Activated CD4-positive, CD25-positive, alpha-beta regulatory T cell (primary cell): Measurements from ENCODE around the gene MOXD1.

ENCODE experiments used
- DNase-seq, 4 experiments: peaks; one replicate each; lab custom pipeline; 2025; lab: John Stamatoyannopoulos, UW

MOXD1 gene

DNA sequence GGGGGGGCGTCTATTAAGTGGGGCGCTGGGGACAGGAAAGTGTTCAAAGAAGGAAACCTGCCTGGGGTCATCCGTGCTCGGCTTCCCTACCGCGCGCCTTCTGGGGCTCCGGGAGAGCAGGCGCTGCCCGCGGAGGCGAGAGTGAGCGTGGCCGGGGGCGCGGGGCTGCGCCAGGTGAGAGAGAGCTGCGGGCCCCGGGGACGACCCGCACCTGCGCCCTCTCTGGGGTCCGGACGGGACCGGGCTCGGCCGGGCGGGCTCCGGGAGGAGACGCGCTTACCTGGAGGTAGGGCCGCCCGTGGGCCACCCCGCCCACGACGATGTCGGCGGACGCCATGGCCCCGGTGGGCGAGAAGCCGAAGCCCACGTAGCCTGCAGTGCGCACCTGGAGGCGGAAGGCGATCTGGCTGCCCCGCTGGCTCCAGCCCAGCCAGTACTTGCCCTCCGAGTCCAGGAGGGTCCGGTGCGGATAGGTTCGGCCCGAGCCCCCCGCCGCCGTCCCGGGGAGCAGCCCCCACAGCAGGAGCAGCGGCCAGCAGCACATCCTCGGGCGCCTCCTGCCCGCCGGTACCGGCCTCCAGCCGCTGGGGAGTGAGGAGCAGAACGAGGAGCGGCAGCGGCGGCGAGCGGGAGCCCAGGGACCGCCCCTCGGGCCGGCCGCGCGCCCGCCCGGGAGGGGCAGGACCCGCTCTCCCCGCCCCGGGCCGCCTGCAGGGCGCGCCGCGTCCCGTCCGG is at the start of gene MOXD1:
Gene MOXD1 (minus strand): TSS at position 593 of the 735 bp plus-strand sequence. CDS start 49 bp downstream, at position 544.
- no peak for DNase-seq

DNA sequence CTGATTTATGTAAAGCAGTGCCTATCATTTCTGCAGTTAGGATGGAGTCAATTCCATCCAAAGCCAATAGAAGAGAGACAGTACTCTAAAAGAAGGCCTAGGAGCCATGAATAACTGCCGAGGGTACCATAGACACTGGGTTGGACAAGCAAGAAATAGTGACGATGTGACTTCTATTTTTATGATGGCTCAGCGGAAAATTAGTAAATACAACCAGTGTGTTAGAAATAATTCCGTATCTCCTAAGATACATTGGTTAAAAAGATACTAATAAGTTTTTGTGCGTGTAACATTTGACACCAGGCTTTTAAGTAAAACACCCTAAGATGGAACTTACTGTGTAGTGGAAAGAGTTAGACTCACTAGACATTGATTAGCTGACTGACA is 45.6 kb upstream of the MOXD1 start:
- DNase-seq: no peak

DNA sequence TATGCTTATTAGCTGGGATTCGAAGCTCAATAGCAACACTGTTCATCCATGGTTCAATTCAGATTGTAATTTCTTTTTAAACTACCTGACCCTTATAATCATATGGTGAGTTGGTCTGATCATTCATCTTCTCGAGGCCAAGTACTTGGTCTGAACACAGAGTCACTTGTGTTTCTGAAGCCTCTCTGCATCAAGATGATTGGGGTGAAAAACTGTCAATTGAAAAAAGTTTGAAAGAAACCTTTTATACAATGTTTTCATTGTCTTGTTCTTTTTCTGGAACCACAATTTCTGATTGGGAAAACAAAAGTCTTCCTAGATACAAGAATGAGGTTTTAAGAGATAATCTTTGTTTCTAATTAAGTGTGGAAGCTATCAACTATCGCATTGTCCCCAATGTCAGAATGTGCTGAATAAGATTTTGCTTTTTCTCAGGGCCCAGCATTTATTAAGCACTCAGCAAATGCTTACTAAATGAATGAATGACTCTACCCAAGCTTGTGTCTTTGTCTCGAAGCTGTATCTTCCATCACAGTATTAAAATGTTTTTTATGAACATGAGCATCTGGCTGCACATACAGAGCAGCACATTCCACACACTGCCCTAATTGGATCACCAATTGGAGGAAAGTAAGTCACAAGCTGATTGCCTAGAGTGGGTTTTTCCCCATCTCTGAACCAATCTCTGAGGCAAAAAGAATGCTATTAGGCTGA is 45.0 kb upstream of the MOXD1 start:
- DNase-seq: no peak

DNA sequence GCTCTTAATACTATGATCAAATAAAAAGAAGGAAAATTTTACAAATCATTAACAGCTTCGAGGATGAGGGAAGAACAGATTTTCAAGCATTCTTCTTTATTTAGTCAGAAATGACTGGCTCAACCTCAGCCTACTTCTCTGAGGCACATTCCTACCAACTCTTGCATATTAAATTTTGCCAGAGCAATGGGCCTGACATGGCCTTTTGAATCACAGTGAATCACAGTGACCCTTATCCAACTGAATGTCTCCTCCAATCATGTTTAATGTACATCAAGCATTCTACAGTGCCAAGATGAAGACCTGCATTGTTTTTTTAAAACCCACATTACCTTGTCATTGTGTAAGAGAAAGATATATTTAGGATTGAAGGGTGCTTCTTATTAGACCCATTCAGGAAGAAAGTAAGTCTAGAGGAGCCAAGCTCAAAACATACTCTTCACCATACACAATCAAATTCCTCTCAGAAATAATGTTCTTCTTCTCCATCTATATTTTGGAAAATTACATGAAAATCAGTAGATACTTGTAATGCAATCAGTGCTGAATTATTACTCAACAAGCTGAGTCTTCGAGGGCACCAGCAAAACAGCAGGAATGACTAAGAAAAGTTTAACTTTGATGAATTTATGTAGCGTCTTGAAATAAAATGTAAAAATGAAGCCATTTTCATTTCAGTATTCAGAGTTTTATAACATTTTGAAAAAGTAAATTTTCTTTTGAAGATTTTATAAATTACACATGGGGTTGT is 44.1 kb upstream of the MOXD1 start:
- no peak for DNase-seq

DNA sequence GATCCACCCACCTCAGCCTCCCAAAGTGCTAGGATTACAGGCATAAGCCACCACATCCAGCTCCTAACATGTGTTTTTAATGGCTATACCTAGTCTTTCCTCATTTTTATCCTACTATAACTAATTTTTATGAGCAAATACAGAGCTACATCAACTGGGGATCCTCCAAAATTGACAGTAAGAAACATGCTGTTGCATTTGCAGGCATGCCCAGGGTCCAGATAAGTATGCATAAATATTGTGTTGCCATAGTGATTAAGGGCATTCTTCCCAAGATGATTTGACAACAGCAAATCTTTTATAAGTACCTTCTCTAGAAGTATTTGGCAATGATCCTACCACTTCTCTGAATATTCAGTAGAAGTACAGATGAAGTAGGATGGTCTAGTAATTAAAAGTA is 41.9 kb upstream of the MOXD1 start:
- DNase-seq: no peak

DNA sequence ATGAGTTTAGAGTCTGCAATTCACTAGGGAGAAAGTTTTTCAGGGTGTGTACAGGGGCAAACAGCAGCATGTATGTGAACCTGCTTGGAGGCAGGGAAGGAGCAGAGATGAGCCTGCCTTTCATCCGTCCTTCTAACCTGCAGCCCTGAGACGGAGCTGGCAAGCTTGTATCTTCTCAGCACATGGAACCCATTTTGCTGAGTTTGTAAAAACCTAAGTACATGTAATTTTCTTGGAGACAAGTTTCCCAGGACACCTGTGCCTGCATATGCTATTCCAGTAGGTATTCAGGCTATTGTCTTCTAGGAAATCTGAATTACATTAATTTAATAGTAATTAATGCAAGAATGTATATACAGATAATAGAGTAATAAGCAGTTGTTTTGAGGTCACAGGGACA is 28.8 kb upstream of the MOXD1 start:
- DNase-seq: no peak

DNA sequence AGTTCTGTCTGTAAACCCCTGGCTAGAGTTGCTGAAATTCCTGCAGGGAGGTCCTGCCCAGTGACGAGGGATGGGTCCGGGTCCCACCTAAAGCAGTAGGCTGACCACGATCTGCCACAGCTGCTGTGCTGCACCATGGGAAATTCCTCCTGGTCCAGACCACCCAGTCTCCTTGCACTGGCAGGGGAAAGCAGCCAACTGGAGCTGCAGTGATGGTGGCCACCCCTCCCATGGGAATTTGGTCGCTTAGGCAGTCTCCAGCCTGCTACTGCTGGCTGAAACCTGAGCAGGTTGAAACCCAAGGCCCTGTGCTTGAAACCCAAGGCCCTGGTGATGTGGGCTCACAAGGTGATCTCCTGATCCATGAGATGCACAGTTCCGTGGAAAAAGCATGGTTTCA is 23.9 kb upstream of the MOXD1 start:
- no peak for DNase-seq

DNA sequence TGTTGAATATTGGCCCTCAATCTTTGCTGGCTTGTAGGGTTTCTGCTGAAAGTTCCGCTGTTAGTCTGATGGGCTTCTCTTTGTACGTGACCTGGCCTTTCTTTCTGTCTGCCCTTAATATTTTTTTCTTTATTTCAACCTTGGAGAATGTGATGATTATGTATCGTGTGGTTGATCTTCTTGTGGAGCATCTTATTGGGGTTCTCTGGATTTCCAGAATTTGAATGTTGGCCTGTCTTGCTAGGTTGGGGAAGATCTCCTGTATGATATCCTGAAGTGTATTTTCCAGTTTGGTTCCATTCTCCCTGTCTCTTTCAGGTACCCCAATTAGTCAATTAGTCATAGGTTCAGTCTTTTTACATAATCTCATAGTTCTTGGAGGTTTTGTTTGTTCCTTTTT is 22.6 kb upstream of the MOXD1 start:
- no peak for DNase-seq

DNA sequence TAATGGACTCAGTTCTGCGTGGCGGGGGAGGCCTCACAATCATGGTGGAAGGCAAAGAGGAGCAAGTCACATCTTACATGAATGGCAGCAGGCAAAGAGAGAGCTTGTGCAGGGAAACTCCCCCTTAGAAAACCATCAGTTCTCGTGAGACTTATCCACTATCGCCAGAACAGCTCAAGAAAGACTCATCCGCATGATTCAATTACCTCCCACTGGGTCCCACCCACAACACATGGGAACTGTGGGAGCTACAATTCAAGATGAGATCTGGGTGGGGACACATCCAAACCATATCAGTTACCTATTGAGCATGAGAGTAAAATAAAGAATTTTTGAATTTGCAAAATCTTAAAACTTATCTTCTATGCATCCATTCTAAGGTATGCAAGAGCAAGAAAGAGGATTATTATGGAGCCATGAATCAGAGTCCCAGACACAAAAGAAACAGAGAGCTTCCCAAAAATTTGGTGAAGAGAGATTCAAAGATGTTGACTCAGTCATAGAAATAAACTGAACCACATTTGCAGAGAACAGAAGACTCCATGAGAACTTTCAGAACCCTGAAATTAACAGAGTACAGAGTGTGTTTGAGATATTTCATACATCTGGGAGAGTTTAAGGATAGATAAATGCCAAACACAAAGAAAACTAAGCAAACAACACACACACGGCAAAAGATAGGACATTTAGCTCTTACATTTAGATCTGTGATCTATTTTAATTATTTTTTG is 17.1 kb upstream of the MOXD1 start:
- DNase-seq: no peak

DNA sequence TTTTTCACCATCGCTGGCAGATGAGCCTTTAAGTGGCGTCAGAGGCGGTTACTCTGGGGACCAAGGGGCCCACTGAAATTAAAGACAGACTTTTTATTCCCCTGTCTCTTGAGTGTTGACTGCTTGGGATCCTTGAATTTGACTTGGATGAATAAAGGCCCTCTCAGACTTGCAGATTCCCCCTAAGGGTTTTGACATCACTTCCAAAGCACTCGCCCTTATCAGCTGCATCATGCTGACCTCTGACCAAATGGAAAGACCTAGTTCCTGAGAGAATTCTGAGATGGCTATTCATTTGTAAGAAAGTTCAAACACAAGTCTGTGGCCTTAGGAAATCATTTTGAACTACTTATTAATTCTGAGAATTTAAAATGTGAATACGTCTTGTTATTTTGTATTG is 13.5 kb upstream of the MOXD1 start:
- DNase-seq: no peak

DNA sequence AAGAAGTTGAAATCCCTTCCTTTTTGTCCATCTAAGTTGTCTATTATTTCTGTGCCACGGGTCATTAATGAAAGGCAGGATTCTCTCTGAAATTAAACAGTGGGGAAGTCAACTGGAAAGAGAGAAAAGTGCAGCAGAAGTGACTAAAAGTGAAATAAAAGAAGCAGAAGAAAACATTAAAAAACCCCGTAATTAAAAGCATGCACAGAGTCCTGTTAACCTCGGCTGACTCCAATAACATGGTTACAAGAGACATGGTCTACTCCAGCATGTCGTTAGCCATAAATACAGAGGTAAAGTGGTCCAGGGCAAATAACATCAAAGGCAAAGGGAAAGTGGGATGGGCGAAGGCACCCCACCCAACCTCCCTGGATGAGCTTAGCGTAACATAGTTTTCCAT is 13.0 kb upstream of the MOXD1 start:
- no peak for DNase-seq

DNA sequence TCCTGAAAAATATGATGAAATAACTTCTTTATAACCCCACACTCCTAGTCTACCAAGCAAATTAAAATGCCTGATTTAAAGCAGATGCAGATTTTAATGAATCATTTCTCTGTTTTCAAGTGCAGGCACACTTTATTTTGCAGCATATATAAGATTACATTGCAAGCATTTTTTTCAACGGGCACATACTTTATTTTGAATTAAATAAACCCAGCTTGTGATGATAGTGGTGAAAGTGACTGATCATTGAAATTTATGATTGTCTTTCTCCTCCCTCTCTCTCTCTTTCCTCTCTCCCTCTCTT is 12.2 kb upstream of the MOXD1 start:
- DNase-seq: no peak

DNA sequence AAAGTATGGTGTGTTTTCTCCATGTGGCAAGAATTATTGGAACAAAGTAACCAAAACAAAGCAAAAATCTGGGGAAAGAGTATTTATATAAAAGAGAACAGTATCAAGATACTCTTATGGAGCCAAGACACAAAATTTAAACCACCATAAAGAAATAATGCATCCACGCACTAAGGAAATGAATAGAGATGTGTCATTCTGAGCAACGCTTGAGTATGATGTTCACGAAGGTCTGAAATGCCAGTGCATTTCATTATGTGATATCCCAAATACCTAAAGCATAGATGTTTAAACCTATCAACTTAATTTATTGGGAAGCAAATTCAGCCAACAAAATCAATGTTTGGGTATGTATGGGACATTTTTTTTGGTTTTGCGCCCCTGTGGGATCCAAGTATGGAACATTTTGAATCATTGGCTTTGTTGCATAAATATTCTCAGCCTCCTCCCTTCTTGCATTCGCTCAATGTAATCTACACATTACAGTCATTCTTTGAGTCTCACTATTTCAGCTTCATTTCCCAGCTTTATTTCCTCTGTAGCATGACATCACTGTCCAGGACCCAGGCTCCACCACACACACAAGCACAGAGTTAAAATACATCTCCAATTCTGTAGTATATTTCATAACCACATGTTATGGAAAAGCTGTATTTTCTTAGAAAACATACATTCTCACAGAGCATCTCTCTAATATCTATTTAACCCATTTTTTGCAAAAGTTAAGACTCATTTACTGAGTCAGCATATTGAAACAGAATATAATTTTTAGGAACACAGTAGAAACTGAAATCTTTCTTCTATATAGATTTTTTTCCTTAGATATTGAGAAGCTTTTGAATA is 11.6 kb upstream of the MOXD1 start:
- DNase-seq: no peak

DNA sequence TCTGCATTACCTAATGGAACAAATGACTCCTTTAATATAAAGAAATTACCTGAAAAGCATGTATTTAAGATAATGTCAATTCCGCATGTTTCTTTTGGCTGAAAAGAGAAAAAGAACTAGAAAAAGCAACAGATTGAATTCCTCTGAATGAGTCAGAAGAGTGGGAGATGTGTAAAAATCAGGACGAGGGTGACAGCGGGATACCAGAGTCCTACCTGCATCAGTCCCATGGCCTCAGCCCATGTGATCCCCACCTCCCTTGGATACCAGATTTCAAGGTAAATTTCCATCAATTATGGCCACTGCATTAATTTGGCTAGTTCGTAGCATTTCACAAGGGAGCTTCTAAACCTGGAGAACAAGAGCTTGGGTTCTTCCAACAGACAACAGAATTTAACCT is 10.0 kb upstream of the MOXD1 start:
- DNase-seq: no peak

DNA sequence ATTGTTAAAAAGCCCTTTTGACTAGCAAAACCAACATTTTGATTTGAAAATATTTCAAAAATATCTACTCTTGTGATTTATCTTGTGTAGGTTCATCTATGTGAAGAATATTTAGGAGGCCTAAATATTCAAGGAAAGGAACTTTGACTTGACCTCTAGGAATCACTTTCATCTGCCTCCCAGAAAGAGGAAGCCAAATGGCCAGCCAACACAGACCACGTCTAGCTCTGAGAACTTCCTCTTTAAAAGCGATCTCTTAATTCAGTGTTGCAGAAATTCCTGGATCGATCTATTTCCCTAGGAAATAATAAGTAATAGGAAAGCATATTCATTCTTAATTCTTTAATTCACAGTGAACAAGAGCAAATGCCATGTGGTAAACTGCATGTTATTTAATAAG is 9.6 kb upstream of the MOXD1 start:
- no peak for DNase-seq

DNA sequence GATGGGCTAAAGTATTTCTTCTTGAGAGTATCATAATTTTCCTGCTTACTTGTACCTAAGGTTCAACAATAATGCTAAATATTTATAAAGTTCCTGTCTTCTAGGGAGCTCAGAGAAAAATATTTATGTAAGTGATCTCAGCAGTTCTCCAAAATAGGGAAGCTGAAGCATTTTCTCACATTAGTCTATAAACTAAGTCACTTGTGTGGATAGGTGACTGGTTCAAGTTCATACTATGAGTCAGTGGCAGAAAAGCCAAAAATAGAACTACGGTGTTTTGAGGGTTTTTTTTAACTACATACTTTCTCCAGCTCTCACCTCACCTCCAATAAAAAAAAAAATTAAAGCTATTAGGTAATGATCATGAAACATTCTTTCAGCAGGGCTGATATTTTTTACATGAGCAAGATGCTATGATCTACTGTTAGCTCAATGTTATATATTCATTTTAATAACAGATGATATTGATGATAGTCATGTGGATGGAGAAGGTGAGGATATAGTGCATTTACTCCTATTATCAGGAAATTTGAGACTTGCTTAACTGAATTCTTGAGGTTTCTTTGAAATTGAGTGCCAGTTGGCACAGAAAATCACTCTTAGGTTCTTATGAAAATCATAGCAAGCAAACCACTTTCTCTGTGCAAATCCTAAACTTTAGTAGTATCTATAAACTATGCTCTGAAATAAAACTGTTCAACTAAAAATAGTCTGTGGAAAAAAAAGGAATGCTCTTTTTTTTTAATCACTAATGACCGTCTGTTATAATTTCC is 4.1 kb upstream of the MOXD1 start:
- no peak for DNase-seq

DNA sequence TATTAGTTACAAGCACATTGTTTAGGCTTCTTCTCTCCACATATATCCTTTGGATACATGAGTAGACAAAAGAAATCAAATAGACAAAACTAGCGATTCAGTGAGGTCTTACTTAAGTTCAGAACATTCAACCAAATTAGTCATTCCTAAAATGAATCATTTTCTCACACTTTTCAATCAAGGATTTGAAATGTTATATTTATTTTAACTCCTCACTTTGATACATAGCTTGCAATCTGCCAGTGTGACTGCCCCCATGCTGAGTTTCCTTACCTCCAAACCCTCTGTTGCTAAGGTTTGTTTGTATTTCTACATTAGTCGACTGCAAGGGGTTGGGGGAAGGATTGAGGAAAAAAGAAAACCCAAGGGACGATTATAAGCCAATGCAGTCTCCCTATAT is 3.5 kb upstream of the MOXD1 start:
- DNase-seq: no peak

DNA sequence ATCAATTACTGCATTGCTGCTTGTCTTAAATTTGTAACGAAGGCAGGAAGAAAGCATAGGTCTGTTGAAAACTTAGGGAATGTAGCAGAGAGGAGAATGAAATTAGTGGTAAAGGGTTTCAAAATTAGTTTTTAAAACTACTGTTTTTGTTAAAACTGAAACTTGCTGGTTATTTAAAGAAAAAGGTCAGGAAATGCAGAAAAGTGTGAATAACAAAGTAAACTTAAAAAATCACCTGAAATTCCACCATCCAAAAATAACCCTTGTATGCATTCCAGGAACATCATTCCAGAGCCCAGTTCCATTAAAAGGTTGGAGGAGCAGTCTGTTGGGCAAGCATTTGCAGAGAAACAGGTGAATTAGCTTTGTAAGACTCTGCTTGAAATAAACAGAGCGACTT is 3.1 kb upstream of the MOXD1 start:
- no peak for DNase-seq

DNA sequence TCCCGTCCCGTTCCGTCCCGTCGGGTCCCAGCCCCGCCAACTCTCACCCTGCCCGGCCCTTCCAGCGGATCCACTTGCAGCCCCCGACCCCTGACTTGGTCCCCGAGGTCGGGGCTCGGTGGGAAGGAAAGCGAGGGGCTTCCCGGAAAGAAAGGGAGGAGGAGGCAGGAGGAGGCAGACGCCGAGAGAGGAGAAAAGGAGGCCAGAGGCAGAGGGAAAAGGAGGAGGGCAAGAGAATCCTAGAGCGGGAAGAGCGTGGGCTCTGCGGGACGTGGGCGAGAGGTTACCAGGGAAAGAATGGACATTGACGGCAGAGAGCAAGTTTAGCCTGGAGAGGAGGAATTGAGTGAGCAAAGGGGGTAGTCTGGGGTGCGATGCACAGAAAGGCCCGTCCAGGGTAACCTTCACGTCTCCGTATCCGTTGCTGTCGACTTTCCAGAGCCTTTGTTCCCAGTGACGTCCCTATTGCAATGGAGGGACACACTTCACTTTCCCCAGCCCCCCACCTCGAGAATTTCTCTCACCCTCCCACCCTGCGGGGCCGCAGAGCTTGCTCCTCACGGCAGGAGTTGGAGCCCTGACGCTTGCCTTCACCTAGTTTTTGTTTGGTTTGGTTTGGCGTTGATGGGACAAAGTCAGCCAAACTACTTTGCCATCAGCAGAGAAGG is 477 bp upstream of the MOXD1 start:
- DNase-seq: no peak

DNA sequence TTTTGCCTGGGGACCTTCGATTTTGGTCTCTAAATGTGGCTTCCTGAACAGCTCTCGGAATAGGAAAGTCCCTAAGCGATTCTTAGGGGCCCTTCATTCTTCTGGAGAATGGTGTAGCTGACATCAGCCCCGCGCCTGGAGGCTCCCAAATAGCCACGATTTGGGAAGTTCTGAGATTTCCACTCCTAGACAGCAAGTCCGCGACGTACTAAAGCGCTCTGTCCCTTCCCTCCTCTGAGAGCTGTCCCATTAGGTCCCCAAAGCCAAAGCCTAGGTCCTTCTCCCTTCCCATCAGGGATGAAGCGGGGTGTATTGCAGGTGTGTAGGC is 756 bp downstream of the MOXD1 start:
- no peak for DNase-seq
